ENCODE data around the gene NCOA5.

- TF ChIP-seq, protein P1, sequence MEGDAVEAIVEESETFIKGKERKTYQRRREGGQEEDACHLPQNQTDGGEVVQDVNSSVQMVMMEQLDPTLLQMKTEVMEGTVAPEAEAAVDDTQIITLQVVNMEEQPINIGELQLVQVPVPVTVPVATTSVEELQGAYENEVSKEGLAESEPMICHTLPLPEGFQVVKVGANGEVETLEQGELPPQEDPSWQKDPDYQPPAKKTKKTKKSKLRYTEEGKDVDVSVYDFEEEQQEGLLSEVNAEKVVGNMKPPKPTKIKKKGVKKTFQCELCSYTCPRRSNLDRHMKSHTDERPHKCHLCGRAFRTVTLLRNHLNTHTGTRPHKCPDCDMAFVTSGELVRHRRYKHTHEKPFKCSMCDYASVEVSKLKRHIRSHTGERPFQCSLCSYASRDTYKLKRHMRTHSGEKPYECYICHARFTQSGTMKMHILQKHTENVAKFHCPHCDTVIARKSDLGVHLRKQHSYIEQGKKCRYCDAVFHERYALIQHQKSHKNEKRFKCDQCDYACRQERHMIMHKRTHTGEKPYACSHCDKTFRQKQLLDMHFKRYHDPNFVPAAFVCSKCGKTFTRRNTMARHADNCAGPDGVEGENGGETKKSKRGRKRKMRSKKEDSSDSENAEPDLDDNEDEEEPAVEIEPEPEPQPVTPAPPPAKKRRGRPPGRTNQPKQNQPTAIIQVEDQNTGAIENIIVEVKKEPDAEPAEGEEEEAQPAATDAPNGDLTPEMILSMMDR (IDR thresholded peaks at IDR 0.05), result no peak
- TF ChIP-seq RELA (CRISPR knock-in tag; IDR thresholded peaks at IDR 0.05; ENCODE audit: borderline replicate concordance) (no peak), IRF2 (CRISPR knock-in tag; IDR thresholded peaks at IDR 0.05; ENCODE audit: borderline replicate concordance, low read depth) (no peak), HMGXB4 (CRISPR knock-in tag; IDR thresholded peaks at IDR 0.05) (no peak), CREM (CRISPR knock-in tag; IDR thresholded peaks at IDR 0.05) (no peak), FOXK1 (CRISPR knock-in tag; IDR thresholded peaks at IDR 0.05) (no peak)
Observed at GRCh38 chr20:46051556-46052308, 38.0 kb downstream of the NCOA5 start.
